ENCODE data around the gene CDYL.
"Not testable (repeated sequence)": the region's sequence is repeated elsewhere in the genome, so short reads cannot be mapped to it uniquely, and the experiment has no call there.

The CDYL gene

DNA sequence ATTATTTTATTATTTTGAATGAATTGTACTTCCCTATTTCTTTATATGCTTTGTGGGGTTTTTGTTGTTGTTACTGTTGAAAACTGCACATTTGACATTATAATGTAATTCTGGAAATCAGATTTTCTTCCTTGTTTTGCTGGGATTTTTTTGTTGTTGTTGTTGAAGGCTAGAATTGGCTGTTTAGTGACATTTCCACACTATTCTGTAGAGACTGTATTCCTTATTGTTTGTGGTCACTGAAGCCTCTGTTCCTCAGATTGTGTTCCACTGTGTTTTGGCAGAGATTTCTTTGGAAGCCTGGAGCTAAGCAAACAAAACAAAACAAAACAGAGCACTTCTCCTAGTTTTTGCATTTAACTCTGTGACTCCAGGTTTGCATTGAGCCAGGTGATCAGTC, 52.9 kb downstream of the CDYL start:
- in situ Hi-C loops (cut with MboI; ENCODE audit: low sequenced_read_pairs) = no loop called here

DNA sequence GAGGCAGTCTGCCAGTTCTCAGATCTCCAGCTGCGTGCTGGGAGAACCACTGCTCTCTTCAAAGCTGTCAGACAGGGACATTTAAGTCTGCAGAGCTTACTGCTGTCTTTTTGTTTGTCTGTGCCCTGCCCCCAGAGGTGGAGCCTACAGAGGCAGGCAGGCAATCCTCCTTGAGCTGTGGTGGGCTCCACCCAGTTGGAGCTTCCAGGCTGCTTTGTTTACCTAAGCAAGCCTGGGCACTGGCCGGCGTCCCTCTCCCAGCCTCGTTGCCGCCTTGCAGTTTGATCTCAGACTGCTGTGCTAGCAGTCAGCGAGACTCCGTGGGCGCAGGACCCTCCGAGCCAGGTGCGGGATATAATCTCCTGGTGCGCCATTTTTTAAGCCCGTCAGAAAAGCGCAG, 59.3 kb downstream of the CDYL start:
- in situ Hi-C loops (cut with MboI; ENCODE audit: low sequenced_read_pairs) = not testable (repeated sequence)

DNA sequence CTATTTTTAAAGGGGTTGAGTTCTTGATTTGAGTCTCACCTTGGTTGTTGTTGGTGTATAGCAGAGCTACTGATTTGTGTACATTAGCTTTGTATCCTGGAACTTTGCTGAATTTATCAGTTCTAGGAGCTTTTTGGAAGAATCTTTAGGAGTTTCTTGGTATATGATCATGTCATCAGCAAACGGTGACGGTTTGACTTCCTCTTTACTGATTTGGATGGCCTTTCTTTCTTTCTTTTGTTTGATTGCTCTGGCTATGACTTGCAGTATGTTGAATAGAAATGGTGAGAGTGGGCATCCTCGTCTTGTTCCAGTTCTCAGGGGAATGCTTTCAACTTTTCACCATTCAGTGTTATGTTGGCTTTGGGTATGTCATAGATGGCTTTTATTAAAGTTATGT, 64.0 kb downstream of the CDYL start:
- in situ Hi-C loops (cut with MboI; ENCODE audit: low sequenced_read_pairs) = no loop called here

DNA sequence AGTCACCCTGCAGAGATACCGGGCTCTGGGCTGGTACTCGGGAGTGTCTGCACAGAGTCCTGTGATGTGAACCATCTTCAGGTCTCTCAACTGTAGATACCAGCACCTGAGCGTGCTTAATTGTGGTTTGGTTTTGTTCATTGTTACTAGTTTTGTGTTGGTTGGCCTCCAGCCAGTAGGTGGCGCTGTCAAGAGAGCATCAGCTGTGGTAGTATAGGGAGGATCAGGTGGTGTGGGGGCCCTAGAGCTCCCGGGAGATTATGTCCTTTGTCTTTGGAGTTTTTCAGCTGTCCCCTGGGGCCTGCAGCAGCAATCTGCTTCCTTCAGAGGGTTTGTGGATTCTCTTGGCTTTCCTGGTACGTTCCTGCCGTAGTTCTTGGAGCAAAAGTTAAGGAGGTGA, 67.9 kb downstream of the CDYL start:
- in situ Hi-C loops (cut with MboI; ENCODE audit: low sequenced_read_pairs) = no loop called here

DNA sequence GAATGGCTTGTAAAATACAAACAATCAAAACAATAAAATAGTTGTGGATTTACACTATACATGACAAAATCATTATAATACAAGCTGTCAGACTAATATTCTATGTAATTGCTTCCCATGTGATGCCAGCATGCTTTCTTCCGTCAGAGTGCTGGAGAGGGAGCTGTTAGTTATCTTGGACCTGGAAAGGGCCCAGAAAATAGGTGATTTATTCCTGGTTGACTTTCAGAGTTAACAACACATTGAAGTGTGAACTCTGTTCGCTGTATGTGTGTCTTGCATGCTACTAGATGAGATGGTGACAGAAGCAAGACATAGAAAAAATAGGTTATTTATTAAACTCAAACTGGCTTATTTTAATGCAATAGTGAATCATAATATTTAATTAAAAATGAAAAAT, 70.2 kb downstream of the CDYL start:
- in situ Hi-C loops (cut with MboI; ENCODE audit: low sequenced_read_pairs) = no loop called here

DNA sequence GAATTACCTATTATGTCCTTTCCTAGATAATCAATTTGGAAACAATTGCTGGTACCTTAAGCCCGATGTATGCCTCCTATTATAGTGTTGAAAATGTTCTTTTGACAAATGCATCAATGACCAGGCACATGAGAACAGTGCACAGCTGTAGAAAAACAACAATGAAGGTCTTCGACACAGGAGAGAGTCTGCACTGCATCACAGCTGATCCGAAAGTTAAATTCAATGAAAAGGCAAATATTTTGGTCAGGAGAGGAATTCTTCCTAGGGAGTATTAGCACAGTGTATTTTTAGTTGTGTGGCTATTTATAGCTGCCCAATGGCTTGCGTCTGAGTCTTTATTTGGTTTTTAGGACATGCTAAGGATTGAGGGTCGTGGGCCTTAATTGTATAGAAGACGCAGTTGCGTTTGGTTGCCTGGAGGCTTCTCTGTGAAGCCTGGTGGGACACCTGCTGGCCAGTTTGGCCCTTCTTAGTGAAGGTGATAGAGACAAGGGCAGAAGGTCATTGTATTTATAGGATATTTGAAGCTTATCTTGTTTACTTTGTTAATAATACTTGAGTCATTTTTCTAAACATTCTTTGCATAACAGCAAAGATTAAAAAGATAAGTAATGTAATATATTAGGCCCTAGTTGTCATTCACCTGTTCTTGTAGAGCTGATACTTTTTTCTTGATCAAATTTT, 72.3 kb downstream of the CDYL start:
- in situ Hi-C loops (cut with MboI; ENCODE audit: low sequenced_read_pairs) = no loop called here

DNA sequence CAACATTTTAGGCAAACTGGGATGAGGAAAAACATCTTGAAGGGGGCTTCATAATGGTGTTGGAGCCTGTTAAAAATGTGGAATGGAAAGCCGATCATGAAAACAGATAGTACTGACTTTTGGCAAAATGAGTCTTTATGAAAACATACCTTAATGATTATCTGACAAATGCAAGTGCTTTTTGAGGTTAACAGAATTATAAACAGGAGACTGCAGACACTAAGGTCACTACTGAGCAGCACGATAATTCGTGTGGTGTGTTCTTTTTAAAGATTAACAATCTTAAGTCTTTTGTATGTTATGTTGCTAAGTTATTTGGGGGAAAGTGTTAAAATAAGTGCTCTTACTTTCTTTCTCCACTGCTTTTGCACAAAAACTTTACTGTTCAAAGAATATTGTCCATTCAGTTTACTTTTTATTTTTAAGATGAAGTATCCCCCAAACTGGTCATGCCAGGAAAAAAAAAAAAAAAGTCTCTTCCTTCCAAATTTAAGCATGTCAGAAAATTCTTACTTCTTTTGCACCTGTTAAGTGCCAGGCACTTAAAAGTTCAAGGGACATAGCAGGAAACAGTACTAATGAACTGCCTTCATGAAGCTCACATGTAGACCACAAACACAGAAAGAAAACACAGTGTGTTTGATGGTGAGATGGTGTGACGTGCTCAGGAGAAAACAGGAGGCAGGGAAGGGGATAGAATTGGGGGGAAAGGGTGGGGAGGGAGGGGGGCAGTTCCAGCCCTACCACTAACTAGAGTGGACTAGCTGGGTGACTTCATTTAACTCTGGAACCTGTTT, 73.2 kb downstream of the CDYL start:
- in situ Hi-C loops (cut with MboI; ENCODE audit: low sequenced_read_pairs) = no loop called here

DNA sequence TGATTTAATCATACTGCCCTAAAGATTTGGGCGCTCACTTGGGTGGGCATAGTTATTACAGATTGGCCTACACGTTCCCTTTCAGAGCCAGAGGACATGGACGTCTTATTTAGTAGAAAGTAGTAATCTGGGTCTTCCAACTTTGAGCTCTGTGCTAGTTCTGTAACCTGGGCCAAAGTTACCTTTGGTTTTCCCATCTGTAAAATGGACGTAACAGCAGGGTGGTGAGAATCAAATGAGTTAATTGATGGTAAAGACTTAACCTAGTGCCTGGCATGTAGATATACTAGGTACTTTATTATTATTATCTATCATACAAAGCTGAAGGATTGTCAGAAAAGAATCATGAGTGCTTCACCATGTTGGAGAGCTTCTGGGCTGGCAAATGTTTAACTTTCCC, 74.8 kb downstream of the CDYL start:
- in situ Hi-C loops (cut with MboI; ENCODE audit: low sequenced_read_pairs) = no loop called here

DNA sequence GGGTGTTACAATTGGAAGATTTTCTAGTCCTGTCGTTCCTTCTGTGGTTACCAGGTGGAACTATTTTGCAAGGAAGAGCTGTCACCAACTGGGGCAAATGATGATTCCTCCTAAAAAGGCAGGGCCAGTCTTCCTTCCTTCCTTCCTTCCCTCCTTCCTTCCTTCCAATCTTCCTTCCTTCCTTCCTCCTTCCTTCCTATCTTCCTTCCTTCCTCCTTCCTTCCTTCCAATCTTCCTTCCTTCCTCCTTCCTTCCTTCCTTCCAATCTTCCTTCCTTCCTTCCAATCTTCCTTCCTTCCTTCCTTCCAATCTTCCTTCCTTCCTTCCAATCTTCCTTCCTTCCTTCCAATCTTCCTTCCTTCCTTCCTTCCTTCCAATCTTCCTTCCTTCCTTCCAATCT, 76.0 kb downstream of the CDYL start:
- in situ Hi-C loops (cut with MboI; ENCODE audit: low sequenced_read_pairs) = not testable (repeated sequence)

DNA sequence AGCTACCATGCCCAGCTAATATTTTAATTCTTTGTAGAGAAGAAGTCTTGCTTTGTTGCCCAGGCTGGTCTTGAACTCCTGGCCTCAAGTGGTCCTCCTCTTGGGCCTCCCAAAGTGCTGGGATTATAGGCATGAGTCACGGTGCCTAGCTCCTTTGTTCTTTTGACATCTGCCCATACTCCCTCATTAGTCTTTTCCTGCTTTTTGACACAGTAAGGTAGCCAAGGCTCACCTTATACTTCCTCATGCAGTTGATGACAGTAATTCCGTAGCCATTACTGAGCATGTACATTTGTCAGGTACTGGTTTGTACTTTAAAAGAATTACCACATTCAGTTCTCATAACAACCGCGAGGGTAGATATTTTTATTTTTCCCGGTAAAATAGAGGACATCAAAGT, 76.7 kb downstream of the CDYL start:
- in situ Hi-C loops (cut with MboI; ENCODE audit: low sequenced_read_pairs) = no loop called here

DNA sequence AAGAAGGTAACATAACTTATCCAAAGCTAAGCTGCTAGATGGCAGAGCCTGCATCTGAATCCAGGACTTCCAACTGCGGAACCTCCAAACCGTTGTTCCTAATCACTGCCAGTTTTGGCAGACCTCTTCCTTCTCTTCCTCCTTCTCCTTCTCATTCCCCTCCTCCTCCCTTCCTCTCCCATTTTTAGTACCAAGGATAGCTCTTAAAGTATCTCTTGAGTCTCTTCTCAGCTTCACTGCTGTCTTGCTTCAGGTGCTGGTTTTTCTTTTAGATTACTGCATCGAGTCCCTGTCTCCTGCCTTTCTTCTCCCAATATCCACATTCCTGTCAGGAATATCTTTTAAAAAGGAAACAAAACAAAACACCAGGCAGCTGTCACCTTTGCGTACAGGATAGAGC, 77.1 kb downstream of the CDYL start:
- in situ Hi-C loops (cut with MboI; ENCODE audit: low sequenced_read_pairs) = no loop called here

DNA sequence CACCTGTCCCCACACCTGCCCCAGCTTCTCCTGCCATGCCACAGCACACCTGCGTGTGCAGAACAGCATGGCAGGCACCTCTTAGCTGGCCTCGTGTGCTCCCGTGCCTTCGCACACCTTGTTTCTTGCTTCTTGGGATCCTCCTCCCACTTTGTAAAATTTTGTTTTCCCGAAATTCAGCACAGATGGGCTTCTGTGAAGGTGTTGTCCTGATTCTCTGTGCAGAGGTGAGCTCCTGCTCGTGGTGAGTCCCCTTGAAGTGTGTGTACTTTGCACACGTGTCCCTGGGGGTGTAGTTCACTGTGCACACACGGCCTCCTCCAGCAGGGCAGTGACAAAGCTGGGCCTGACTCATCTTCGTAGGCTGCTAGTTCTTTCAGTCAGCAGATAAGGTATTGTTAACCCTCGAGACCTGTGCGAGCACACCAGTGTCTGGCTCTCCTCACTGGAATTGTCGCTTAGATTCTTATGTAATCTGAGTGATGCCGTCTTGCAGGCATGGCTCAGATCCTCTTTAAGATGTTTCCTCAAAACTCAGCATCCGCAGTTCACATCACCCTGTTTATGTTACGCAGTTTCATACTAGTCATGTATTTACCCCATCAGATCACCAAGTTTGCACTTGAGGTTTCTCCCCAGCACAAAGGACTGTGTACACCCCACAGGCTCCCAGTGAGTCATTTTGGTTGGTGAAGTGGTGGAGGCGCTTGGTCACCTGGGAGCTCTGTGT, 77.7 kb downstream of the CDYL start:
- in situ Hi-C loops (cut with MboI; ENCODE audit: low sequenced_read_pairs) = no loop called here

DNA sequence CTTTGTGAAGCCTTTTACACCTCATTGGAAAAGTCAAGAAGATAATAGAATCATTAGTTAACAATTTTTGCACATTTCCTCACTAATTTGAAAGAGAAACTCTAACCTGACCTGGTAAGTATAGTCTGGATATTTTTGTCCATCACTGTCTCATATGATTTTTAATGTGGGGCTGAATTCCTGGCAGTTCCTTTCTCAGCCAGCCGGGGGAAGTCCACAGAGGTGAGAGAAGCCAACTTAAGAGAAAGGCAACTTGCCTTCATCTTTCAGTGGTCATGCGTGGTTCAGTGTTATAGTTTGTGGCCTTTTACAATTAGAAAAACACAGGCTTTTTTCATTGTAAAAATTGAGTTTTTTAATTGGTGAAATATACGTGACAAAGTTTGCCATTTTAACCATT, 80.6 kb downstream of the CDYL start:
- in situ Hi-C loops (cut with MboI; ENCODE audit: low sequenced_read_pairs) = no loop called here

DNA sequence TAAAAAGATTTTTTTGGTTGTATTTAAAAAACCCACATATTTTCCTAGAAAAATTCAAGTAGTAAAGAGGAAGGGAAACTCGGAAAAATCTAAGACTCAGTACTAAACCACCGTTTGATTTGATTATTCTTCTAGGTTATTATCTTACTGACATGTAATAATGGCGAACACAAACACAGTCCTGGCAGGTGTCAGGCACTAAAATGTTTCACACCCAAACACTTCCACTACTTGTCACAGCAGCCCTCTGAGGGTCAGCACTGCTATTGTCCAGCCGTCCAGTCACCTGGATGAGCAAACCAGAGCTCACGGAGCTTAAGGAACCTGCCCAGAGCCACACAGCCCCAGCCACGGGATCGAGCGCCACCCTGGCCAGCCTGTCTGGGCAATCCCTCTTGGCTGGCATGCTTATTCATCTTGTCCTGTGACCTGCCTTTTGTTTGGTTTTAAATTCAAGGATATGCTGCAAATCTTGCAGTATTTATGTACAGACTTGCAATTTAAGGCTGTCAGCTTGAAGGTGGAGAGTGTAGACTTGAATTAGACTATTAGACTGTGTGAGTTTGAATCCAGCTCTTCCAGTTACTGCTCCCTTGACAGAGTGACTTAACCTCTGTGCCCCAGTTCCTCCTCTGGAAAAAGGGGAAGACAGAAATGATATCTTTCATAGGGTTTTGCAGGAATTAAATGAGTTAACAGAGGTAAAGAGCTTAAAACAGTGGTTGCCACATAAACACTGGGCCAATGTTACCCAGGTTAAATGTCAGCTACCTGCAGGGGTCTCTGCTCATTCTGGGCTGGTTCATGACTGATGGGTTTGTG, 82.2 kb downstream of the CDYL start:
- in situ Hi-C loops (cut with MboI; ENCODE audit: low sequenced_read_pairs) = no loop called here

DNA sequence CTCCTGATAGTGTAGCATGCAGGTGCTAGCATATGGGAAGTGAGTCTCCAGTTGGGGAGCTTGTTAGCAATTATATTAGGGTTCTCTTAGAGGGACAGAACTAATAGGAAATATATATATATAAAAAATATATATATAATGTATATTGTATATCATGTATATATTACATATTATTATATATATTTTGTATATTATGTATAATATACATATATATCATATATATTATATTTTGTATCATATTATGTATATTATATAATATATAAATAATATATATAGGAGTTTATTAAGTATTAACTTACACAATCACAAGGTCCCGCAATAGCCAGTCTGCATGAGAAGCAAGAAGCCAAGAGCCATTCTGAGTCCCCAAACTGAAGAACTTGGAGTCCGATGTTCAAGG, 84.2 kb downstream of the CDYL start:
- in situ Hi-C loops (cut with MboI; ENCODE audit: low sequenced_read_pairs) = no loop called here

DNA sequence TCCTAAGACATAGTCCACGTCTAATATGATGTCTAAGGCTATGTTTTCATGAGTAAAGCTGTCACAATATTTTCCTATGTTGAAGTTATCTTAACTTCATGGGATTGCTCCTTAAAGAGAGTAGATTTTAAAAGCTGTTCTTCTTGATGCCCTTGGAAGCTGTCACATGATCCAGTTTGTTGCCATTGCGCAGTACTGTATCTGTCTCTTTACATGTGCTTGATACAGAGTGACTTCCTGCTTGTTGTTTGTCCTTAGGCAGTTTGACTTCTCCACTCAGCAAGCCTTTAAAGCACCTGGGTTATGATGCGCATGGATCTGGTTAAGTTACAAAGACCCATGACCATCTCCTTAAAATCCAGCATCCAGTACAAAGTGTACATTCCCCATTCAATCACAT, 85.4 kb downstream of the CDYL start:
- in situ Hi-C loops (cut with MboI; ENCODE audit: low sequenced_read_pairs) = no loop called here

DNA sequence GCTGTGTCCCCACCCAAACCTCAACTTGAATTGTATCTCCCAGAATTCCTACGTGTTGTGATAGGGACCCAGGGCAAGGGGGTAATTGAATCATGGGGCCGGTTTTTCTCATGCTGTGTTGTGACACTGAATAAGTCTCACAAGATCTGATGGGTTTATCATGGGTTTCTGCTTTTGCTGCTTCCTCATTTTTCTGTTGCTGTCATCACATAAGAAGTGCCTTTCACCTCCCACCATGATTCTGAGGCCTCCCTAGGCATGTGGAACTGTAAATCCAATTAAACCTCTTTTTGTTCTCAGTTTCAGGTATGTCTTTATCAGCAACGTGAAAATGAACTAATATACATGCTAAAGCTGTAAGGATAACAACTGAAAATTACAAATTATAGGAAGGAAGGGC, 88.3 kb downstream of the CDYL start:
- in situ Hi-C loops (cut with MboI; ENCODE audit: low sequenced_read_pairs) = no loop called here

DNA sequence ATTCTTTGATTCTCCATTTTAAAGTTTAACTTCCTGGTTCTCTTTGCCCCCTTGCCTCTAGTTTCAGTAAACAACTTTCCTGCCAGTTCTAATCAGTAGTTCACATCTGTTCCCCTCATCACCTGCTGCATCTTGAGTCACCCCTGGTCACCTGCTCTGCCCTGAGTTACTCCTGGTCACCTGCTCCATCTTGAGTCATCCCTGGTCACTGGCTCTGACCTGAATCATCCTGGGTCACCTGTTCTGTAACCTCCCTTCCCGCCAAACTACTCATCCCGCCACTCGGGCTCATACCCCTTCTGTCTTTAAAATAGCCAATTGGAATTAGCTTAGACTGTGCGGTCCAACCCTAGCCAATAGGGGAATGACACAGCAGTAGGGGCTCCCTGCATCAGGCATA, 88.8 kb downstream of the CDYL start:
- in situ Hi-C loops (cut with MboI; ENCODE audit: low sequenced_read_pairs) = not testable (repeated sequence)

DNA sequence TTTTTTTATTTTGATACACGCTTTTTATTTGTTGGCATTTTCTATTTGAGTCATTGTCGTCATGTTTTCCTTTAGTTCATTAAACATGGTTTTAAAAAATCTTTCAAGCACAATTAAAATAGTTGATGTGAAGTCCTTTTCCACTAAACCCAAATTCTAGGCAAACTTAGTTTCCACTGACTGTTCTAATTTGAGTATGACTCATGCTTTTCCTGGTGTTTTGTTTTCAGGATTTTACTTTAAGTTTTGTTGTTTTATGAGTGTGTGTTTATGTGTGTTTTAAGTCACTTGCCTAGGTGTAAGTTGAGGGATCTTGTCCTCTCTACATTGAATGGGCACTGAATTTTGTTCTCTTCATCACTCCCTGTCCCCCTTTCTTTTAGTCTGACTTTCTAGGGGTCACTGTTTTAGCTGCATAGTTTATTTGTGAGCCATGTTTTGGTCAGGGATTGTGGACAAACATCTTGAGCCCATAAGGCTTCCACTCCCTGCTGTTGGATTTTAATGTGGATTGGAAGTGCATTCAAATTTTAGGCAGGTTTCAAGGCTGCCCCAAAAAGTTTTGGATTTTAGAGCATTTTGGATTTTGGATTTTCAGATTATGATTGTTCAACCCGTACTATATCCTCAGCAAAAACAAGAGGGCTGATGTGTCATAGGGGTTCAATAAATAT, 94.8 kb downstream of the CDYL start:
- in situ Hi-C loops (cut with MboI; ENCODE audit: low sequenced_read_pairs) = no loop called here

DNA sequence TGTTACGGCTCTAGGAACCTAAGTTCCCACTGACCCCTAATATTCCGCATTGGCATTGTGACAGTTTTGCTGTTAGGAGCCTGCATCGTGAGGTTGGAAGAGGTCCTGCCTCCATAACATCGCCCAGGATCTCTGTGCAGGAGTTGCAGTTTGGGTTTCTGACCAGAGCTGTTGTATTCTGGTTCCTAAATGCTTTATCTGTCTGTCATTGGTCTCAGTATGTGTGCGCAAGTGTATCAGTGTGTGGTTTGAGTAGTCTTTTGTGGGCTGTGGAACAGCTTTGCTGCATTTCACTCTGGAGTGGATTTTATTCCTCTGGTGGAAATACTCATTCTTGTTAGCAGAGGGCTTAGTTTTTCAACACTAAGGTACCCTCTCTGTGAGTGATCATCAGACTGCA, 95.6 kb downstream of the CDYL start:
- in situ Hi-C loops (cut with MboI; ENCODE audit: low sequenced_read_pairs) = no loop called here

DNA sequence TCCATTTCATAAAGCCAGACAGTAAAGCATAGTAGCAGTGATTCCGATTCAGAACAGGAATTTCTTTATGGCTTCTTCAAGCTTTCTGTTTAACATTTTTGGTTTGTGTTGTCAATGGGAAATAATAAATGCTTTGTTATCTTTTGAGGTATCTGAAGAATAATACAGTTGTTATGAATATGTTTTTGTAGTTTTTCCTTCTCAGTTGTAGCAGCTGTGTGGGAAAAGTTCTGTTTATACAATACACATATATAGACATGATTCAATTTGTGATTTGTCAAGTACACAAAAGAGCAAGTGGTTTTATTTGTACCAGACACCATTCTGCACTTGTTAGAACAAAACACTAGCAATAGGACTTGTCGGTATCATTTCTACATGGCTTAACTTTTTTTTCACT, 96.6 kb downstream of the CDYL start:
- in situ Hi-C loops (cut with MboI; ENCODE audit: low sequenced_read_pairs) = no loop called here

Data from HL-60/S4 treated with phorbol 12-myristate 13-acetate at 8.2 ng/mL for 4 days and 3 days (cell line).